CD4-positive, alpha-beta T cell treated with Interleukin-4 for 4 hours (primary cell): ENCODE results near the gene DYRK1A.
A peak's percentile ranks its signal among the peaks of the same experiment; 100 is the strongest.
"Not testable (repeated sequence)": the region's sequence is repeated elsewhere in the genome, so short reads cannot be mapped to it uniquely, and the experiment has no call there.

Source experiments
- DNase-seq: peaks from one replicate; pipeline ENCODE4 v3.0.0-alpha.2; 2020

DYRK1A gene

DNA sequence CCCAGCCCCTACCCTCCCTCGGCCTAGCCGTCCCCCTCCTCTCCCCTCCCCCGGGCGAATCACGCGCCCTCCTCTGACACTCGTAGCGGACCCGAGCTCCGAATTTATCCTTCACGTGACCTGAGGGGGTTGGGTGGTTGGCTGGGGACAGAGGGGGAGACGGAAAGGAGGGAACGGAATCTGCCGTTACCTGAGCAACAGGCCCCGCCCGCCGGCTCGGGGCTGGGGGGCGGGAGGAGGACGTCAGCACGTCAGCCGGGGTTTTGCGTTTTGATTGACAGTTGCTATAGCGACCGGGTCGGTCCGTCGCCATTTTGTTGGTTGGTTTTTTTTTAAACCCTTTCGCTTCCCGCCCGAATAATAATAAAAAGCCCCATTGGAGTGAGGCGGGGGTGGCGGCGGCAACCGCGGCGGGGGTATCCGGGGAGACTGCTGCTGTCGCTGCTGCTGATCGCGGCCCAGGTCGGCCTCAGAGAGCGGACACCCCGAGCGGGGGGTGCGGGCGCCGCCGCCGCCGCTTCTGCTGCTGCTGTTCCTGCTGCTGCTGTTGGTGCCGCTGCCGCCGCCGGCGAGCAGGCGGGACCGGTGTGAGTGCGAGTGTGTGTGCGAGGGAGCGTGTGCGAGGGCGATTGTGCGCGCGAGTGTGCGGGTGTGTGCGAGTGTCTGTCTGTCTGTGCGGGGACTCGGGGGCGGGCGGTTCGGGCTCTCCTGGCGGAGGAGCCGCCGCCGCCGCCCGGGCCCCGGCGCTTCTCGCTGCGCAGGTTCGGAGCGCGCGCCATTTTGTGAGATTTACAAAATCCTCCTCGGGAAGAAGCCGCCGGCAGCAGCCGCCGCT, at the start of gene DYRK1A:
Gene DYRK1A, plus strand, starts transcription at position 292 of the 835 bp plus-strand sequence. CDS start 53,602 bp downstream, outside the sequence.
- peak; percentile 99 for DNase-seq

DNA sequence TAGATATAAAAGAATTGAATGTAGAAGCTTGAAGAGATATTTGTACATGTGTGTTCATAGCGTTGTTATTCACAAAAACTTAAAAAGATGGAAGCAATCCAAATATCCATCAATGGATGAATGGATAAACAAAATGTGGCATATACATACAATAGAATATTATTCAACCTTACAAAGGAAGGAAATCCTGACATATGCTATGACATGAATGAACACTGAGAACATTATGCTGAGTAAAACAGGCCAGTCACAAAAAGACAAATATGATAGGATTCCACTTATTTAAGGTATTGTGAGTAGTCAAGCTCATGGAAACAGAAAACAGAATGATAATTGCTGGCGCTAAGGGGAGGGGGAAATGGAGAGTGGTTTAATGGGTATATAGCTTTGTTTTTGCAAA, 47.0 kb upstream of the DYRK1A start:
- no peak for DNase-seq

DNA sequence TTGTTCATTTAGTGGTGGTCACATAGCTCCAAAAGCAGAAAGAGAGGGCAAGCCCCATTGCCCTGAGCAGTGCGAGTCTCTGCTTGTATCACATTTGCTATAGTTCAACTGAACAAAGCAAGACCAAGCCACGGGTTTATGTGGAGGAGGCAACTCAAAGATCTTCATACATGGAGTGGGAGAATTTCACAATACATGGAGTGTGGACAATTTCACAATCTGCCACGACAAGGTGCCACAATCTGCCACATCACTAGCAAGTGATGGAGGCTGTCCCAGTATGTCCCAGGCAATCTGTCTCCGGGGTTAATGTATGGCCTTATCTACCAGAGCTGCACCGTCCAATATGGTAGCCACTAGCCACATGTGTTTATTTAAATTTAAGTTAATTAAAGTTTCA, 44.5 kb upstream of the DYRK1A start:
- no peak for DNase-seq

DNA sequence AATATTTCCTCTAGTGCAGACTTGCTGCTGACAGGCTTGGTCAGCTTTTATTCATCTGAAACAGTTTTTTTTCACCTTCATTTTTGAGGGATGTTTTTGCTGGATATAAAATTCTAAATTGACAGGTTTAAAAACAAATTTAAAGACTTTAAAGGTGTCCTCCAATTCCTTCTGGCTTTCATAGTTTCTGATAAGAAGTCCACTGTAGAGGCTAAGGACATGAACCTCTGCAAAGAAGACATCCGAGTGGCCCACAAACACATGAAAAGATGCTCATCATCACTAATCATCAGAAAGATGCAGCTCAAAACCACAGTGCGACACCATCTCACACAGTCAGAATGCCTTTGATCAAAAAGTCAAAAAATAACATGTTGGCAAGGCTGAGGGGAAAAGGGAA, 42.0 kb upstream of the DYRK1A start:
- no peak for DNase-seq

DNA sequence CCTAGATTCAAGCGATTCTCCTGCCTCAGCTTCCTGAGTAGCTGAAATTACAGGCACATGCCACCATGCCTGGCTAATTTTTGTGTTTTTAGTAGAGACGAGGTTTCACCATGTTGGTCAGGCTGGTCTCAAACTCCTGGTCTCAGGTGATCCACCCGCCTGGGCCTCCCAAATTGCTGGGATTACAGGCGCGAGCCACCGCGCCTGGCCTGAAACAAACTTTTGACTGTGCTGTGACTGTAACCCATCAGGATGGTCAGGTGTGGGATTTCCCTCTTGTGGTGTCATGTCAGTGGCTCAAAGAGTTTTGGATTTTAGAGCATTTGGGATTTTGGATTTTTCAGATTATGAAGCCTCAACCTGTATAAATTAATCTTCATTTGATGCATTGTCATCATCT, 38.4 kb upstream of the DYRK1A start:
- DNase-seq: not testable (repeated sequence)

DNA sequence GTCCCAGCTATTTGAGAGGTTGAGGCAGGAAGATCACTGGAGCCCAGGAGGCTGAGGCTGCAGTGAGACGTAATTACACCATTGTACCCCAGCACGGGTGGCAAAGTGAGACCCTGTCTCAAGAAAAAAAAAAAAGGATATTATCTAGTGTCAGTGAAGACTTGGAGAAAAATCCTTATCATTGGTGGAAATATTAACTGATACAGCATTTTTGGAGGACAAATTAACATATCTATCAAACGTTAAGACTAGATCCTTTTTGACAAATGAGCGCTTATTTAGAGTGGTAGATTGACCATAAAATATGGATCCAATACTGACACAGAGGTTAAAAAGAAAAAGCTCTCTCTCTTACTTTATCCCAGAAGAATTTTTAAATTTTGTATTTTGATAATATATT, 35.2 kb upstream of the DYRK1A start:
- DNase-seq: no peak

DNA sequence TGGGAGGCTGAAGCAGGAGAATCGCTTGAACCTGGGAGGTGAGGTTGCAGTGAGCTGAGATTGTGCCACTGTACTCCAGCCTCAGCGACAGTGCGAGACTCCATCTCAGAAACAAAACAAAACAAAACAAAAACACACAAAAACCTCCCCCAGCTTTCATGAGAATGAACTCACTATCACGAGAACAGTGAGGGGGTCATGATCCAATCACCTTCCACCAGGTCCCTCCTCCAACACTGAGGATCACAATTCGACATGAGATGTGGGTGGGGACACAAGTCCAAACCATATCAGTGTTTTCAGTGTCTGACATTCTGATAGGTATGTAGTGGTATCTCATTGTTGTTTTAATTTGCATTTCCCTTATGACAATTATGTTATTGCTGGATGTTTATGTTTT, 31.5 kb upstream of the DYRK1A start:
- no peak for DNase-seq

DNA sequence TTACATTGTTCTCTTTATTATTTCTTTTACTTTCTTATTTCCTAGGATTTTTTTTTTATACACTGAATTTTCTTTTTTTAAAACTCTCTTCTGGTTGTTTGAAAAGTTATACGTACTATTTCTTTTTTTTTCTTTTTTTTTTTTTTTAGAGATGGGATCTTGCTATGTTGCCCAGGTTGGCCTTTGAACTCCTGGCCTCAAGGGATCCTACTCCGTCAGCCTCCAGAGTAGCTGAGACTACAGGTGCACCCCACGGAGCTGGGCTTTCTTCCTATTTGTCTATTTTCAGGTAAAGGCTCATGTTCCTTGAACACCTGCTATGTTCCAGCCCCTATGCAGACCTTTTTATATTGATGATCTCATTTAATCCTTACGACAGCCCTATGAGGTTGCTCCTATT, 29.4 kb upstream of the DYRK1A start:
- DNase-seq: no peak

DNA sequence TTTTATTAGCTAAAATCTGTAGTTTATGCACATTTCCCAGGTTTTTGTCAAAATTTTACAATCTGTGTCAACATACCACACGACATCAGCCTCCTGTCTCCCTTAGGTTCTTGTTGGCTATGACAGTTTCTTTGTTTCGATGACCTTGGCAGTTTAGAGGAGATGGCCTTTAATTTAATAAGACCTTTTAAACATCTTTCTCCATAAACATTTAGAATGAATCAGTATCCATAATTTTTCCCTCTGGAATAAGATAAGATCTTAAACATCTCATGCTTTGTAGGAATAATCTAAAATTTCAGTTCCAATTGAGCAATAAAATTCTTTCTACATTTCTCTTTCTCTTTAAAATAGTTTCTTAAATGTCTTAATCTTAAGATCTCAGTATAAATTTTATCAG, 28.7 kb upstream of the DYRK1A start:
- DNase-seq: no peak

DNA sequence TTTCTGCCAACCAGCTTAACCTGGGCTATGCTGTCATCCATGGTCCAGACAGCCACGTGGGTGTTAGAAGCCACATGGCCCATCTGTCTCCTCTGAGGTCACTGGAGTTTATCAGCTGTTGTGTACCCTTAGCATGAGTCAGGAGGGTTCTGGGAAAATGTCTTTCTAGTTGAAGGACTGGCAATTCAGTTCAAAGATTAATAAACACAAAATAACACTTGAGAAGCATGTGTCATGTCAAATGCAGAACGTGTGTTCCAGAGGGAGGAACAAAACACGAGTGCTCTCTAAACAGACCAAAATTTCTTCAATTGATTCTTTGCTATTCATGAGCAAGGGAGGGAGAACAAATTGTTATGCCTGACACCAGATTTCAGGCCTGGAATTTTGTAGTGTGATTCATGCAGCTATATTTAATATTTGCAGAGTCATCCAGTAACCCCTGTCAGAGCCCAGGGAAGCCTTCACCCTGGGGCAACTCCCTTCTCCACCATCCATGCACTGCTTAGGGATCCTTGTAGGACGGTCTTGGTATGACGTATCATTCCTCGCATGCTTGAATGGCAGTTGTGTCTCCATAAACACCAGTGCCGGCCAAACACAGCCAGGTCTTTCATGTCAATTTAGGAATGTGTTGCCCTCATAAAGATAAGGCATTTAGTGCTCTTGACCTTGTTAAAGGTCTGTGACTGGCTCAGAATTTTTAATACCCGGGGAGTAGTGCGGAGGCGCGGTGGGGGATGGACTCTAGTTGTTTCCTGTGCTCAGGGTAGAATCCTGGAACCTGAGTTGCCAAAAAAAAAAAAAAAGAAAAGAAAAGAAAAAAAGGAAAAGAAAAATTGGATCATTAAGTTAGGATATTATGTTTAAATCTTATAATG, 27.7 kb upstream of the DYRK1A start:
- no peak for DNase-seq

DNA sequence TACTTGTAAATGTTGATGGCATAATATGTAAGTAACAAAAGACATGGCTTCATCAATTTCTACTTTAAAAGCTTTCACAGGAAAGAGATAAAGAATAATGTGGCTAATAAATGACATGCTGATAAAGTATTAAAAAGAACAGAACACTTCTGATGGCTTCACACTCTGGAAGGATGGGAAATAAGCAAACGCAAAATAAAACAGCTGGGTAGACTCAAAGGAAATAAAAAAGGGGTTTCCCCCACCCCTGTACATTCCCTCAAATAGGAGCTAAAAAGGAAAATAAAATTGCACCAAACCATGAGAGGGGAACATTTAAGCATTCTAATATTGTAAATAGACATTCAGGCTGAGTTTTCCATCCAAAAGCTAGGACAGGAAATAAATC, 27.0 kb upstream of the DYRK1A start:
- DNase-seq: no peak

DNA sequence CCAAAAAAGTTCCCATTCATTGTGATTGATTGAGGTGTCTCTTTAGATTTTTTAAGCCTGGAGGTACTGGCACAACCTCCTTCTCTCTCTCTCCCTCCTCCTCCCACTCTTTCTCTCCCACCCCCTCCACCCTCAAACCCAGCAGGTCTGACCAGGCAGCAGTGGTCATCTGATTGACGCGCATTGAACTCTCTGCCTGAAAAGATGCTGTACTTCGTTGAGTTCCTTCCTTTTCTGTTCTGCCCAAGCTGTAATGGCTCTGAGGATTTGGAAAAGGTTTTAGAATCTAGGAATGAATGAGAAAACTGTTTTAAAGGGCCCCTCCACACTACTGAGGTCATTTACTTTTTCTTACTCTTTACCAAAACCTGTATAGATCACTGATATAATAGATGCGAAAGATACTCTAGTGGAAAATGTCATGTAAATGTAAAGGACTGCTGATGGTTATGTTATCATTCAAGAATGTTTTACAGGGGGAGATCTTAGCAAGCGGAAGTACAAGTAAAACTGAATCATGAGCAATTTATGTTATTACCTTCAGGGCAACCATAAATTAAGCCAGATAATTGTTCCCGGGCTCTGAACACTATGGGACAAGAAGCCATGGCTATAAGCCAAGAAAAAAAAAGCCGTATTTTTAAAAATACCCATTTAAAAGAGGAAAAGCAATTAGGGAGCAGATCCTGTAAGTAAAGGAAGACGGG, 25.2 kb upstream of the DYRK1A start:
- DNase-seq: no peak

DNA sequence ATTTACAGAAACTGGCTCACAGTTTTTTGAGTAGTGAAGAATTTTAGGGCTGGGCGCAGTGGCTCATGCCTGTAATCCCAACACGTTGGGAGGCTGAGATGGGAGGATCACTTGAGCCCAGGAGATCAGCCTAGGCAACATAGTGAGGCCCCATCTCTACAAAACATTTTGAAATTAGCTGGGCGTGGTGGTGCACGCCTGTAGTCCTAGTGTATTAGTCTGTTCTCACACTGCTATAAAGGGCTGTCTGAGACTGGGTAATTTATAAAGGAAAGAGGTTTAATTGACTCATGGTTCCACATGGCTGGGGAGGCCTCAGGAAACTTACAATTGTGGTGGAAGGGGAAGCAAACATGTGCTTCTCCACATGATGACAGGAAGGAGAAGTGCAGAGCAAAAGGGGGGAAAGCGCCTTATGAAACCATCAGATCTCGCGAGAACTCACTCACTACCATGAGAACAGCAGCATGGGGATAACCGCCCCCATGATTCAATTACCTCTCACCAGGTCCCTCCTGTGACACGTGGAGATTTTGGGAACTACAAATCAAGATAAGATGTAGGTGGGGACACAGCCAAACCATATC, 24.4 kb upstream of the DYRK1A start:
- DNase-seq: no peak

DNA sequence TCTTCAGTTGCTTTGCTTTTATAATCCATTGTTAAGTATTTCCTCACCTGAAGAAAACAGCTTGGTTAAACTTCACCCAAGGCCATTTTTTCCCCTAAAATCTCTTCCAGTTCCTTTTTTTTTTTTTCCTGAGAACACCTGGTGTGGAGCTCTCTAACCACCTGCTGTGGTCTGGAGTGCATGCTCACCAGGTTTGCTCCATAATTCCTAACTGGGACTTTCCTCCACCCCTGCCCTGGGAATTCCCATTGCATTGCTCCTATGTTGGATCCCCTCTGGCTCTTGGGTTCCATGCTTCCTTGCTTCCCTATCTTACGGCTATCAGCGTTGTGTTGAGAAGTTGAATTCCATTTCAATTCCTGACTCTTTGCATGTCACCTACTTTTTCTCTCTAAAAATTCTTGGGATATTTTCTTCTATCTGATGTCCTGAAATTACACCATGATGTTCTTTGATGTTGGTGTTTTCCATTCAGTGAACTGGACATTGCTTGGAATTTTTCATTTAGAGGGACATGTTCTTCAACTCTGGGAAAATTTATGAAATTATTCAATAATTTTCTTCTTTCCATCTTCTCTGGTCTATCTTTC, 19.6 kb upstream of the DYRK1A start:
- no peak for DNase-seq

DNA sequence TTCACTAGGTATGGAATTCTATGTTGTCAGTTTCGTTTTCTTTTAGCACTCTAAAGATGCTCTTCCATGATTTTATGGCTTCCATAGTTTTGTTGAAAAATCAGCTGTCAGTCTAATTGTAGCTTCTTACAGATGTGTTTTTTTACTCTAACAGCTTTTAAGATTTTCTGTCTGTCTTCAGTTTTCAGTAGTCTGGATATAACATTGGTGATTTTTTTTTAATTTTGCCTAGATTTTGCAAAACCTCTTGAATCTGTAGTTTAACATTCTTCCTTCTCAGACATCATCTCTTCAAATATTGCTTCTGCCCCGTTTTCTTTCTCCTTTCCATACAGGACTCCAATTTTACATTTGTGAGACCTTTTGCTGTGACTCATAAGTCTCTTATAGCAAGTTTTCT, 17.9 kb upstream of the DYRK1A start:
- no peak for DNase-seq

DNA sequence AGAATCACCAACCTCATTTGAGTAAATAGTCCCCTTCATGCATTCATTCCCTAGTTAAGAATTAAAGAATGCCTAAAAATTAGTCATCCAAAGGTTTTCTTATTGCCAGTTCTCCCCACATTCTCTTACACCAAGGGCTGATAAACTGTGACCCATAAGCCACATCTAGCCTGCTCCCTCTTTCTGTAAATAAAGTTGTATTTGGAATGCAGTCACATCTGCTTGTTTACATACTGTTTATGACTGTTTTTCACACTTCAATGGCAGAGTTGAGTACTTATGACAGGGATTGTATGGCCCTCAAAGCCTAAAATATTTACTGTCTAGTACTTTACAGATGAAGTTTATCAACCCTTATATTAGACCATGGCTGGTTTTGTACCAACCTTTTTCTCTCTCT, 16.1 kb upstream of the DYRK1A start:
- no peak for DNase-seq

DNA sequence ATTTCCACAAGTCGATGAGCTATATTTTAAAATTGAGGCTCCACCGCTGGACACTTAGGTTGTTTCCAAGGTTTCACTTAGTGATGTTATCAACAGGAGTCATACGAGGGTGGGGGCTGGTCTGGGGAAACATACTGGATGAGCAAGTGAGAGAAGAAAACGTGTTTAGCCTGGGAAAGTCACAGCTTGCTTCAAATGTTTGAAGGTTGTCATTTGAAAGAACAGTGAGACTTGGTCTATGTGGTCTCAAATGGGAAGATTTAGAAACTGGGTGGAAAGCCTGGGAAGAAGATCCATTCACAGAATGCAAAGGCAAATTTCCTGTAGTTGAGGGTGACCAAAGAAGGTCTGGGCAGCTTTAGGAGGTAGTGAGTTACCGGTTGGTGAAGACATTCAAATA, 9.9 kb upstream of the DYRK1A start:
- no peak for DNase-seq

DNA sequence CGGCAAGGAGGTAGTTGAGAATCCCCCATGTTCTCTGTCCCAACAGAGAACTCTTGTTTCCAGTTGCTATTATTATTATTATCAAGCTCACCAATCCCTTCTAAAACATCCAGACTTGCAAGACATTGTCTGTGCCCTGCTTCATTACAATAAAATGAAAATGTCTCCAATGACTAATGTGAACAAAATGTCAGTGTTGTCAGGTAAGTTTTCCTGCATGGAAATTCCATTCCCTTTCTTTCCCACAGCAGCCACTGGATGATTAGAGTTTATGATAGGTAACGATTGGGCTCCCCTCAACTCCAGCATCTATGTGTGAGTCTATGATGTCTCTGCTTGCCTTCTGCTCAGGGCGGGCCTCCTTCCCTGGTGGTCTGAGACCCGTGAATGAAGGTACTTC, 8.9 kb upstream of the DYRK1A start:
- DNase-seq: no peak

DNA sequence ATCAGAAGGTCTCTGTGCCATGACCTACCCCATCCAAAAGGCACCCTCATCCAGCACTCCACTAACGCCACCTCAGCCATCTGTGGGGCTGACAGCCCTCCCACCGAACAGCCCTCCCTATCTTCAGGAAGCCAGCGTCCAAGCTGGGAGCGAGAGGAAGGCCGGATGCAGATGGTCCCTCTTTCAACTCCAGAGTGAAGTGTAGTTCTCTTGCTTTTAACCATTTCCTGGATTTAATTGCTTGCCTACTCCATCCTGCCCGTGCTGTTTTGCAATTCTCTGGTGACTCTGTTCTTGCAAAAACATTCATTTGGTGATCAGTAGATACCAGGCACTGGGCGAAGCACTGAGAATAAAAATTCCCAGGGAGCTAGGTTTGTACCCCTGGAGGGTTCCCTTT, 8.2 kb upstream of the DYRK1A start:
- no peak for DNase-seq

DNA sequence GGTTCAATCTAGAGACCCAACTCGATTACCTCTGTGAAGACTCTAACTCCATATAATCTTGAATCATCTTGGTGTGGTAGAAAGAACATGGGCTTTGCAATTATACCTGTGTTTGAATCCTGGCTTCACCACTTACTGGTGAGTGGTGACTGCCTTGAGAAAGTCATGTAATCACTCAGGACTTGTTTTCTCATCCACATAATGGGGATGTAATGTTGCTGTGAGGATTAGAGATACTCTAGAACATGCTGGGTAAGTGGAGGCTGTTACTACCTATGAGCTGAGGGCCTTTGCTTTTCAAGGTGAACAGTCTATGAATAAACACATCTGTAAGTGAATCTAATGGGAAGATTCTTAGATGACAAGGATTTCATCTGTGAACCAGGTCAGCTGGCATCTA, 2.6 kb upstream of the DYRK1A start:
- no peak for DNase-seq

DNA sequence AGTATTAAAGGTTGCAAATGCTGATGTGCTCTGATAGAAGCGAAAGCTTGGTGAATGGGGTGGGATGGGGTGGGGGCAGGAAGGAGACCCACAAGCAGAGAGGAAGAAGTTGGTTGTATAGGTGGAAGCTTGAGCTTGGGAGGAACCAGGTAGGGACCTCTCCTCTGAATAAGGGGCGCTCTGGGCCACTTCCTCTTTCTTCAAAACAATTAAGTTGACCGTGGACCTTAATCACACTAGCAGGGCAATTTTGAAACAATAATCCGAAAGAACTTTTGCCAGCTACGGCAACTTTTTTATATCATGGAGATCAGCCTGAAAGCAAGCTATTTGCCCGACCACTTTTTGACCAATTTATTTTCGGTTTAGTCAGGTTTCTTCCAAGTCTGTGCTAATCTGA, 1.9 kb upstream of the DYRK1A start:
- no peak for DNase-seq
